ENCODE measurements around the gene SSBP2. TPM values are rescaled to one million over a fixed set of nuclear protein-coding genes. Genes with fewer than 3 reads are reported as not detected.

Gene SSBP2
- total RNA-seq, 4 donors from 2014 or later, result 38.6 to 58.5 (median 51.8) TPM

DNA sequence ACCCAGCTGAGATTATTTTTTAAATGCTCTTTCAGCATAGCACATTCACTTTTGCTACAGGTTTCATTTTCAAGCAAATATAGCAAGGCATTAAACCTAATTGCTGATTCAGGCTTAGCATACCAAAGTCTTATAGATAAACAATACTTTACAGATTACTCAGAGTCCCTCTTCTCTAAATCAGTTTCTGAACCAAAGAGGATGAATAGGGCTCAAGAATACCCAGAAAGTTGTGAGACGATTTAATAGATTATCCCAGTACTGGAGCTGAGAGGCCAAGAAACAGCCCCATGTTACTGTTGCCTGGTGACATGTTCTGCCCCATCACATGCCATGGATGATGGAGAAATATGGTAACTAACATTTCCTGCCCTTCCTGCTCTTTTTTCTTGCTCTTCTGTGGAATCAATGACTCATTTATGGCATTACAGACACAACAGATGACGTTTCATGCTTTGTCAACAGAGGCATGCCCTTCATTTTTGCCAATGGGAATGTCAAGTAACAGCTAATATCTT lies 18.1 kb upstream of the SSBP2 start:
- 81 to 85% methylated on average over 2 of the region's 2 CpGs for WGBS, 2 donors
- Histone ChIP-seq H3K36me3 (no peaks in the 10 kb centered on the region), H3K27me3 (no peaks in the 10 kb centered on the region), H3K27ac (no peak overlapping the region), H3K4me1 (no peaks in the 10 kb centered on the region), H3K9me3 (no peaks in the 10 kb centered on the region), H3K4me3 (replicated peaks in 1 of 3) (no peak overlapping the region)
- intact Hi-C loops (cut with DNase I), result no loop called here
- TF ChIP-seq, protein P1, sequence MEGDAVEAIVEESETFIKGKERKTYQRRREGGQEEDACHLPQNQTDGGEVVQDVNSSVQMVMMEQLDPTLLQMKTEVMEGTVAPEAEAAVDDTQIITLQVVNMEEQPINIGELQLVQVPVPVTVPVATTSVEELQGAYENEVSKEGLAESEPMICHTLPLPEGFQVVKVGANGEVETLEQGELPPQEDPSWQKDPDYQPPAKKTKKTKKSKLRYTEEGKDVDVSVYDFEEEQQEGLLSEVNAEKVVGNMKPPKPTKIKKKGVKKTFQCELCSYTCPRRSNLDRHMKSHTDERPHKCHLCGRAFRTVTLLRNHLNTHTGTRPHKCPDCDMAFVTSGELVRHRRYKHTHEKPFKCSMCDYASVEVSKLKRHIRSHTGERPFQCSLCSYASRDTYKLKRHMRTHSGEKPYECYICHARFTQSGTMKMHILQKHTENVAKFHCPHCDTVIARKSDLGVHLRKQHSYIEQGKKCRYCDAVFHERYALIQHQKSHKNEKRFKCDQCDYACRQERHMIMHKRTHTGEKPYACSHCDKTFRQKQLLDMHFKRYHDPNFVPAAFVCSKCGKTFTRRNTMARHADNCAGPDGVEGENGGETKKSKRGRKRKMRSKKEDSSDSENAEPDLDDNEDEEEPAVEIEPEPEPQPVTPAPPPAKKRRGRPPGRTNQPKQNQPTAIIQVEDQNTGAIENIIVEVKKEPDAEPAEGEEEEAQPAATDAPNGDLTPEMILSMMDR (IDR thresholded peaks at IDR 0.05), result no peak
- TF ChIP-seq POLR2A (IDR thresholded peaks at IDR 0.05), result no peak
- no peak for DNase-seq

DNA sequence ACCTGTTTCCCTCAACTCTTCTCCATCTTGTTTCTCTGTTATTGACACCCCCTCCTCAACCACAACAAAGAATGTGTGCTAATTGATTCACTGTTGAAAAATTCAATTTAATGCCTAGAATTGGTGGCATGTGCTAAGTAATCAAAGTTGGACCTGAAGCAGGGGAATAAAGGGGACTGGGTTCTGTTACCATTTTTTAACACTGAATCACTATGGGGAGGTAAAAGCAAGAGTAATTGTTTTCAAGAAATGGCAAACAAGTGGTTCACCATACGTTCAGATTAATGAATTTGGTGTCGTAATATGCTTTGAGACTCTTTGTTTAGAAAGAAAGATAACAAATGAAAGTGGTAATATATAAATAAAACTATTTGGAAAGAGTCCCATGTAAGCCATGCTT lies 17.0 kb upstream of the SSBP2 start:
- Histone ChIP-seq H3K4me1 (no peaks in the 10 kb centered on the region), H3K4me3 (replicated peaks in 1 of 3) (no peak overlapping the region), H3K27ac (no peak overlapping the region), H3K9me3 (no peaks in the 10 kb centered on the region), H3K27me3 (no peaks in the 10 kb centered on the region), H3K36me3 (no peaks in the 10 kb centered on the region)
- WGBS, 2 donors, result 94 to 95% methylated on average over 2 of the region's 2 CpGs
- intact Hi-C loops (cut with DNase I), result no loop called here
- no peak for TF ChIP-seq POLR2A (IDR thresholded peaks at IDR 0.05)
- TF ChIP-seq, protein P1 (IDR thresholded peaks at IDR 0.05), result no peak
- no peak for DNase-seq

DNA sequence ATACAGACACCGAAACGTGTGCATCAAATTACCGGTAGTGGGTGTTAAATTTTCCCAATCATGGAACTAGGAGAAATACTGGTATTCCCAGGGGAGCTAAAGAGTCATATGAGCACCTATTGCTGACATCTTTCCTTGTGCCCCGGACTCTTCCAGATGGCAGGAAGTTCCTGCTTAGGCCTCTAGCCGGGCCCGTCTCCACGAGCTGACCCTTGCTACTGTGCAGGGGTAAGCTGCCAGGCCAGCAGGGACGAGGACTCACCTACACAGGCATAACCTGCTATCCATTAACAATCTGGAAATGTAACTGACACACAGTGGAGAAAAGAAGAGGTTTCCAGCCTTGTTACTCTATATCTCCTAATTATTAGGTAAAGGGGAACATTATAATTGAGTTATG lies 16.2 kb upstream of the SSBP2 start:
- intact Hi-C loops (cut with DNase I), result no loop called here
- TF ChIP-seq POLR2A (IDR thresholded peaks at IDR 0.05), result no peak
- TF ChIP-seq, protein P1 (IDR thresholded peaks at IDR 0.05), result no peak
- Histone ChIP-seq H3K4me1 (no peaks in the 10 kb centered on the region), H3K4me3 (replicated peaks in 1 of 3) (no peak overlapping the region), H3K9me3 (no peaks in the 10 kb centered on the region), H3K27me3 (no peaks in the 10 kb centered on the region), H3K27ac (no peak overlapping the region), H3K36me3 (no peaks in the 10 kb centered on the region)
- DNase-seq, result no peak
- WGBS, 2 donors, result 81 to 86% methylated on average over 8 of the region's 8 CpGs

DNA sequence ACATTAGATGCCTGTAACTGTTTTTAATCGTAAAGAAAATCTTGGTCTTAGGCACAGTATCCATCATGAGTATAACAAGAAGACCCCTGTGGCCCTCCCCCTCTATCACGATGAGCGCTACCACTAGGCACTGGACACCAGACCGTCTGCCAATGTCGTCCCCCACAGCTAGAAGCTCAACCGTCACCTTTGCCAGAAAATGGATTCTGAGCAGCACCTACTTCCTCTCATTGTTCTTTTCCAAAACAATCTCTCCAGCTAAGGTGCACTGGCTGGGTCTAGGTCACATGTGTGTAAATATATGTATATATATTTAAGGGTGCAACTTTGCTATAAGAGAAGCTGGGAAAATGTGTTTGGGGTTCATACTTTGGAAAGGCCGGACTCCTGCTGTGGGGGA lies 15.7 kb upstream of the SSBP2 start:
- no peak for TF ChIP-seq POLR2A (IDR thresholded peaks at IDR 0.05)
- TF ChIP-seq, protein P1 (IDR thresholded peaks at IDR 0.05), result no peak
- Histone ChIP-seq H3K27me3 (no peaks in the 10 kb centered on the region), H3K4me1 (no peaks in the 10 kb centered on the region), H3K4me3 (replicated peaks in 1 of 3) (no peak overlapping the region), H3K27ac (no peak overlapping the region), H3K9me3 (no peaks in the 10 kb centered on the region), H3K36me3 (no peaks in the 10 kb centered on the region)
- no peak for DNase-seq
- 89 to 93% methylated on average over 7 of the region's 7 CpGs for WGBS, 2 donors
- intact Hi-C loops (cut with DNase I), result no loop called here

DNA sequence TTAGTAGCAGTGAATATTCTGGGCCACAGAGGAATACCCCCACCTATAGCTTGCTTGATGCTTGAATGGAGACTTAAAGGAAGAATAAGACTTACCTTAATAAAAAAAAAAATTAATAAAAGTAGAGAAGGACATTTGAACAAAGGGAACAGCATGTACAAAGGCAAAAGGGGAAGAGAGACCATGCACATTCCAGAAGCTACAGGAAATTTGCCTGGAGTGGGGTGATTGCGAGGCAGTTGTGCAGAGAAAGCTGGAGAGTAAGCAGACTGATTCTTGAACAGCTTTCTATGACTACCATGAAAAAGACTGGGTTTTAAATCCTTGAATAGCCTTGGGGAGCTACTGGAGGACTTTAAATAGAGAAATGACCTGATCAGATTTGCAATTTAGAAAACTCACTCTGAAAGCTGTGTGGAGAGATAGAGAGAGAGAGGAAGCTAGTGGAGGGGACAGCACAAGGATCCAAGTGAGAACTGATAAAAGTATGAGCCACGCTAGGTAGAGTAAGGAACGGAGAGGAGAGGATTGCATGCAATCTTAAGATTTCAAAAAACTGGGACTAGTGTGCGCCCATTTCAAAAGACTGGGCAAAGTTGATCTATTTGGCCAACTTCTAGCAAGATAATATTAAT lies 12.5 kb upstream of the SSBP2 start:
- no peaks in the 10 kb centered on the region for H3K27me3 ChIP-seq

More for the DNA sequence above, 12.5 kb upstream of the SSBP2 start:
- Histone ChIP-seq H3K9me3 (no peaks in the 10 kb centered on the region), H3K27ac (no peak overlapping the region), H3K4me3 (replicated peaks in 1 of 3) (no peak overlapping the region), H3K4me1 (no peaks in the 10 kb centered on the region), H3K36me3 (no peaks in the 10 kb centered on the region)
- intact Hi-C loops (cut with DNase I), result no loop called here
- 92 to 94% methylated on average over 4 of the region's 4 CpGs for WGBS, 2 donors
- TF ChIP-seq, protein P1 (IDR thresholded peaks at IDR 0.05), result no peak
- TF ChIP-seq POLR2A (IDR thresholded peaks at IDR 0.05), result no peak
- no peak for DNase-seq

Data from thyroid gland (tissue), 4 donors.